GM18909 (cell line): Measurements from ENCODE around the gene C1RL.

ENCODE experiments used
- ATAC-seq: cut with Tn5 transposase; IDR thresholded peaks from one replicate; pipeline ENCODE4 v1.9.1; 2021; ENCODE audit warnings: mild to moderate bottlenecking; ENCODE audit not compliant: unreplicated experiment, poor library complexity

The C1RL gene

GRCh38 chr12:7137908-7138307 lies 28.9 kb upstream of the C1RL start:
- no peak for ATAC-seq

GRCh38 chr12:7136676-7137075 lies 27.7 kb upstream of the C1RL start:
- no peak for ATAC-seq

GRCh38 chr12:7136071-7136470 lies 27.1 kb upstream of the C1RL start:
- ATAC-seq = no peak

GRCh38 chr12:7134396-7135166 lies 25.6 kb upstream of the C1RL start:
- ATAC-seq = no peak

- ATAC-seq = no peak
These were observed 22.5 kb upstream of the C1RL start for GRCh38 chr12:7131502-7131866.

- peak; percentile 47 for ATAC-seq
These were observed 21.9 kb upstream of the C1RL start for GRCh38 chr12:7130701-7131501.

- ATAC-seq = peak; percentile 68
These were observed 21.1 kb upstream of the C1RL start, which contains the start of gene CLSTN3 for GRCh38 chr12:7129872-7130691. TSS of gene CLSTN3 (plus strand) at chr12:7130371. CDS start at chr12:7130649, 278 bp downstream.

- peak; percentile 21 for ATAC-seq
These were observed 20.4 kb upstream of the C1RL start for GRCh38 chr12:7129287-7129871.

- no peak for ATAC-seq
These were observed 19.8 kb upstream of the C1RL start, which contains the start of gene RBP5 for GRCh38 chr12:7128681-7129286. TSS of gene RBP5 (minus strand) at chr12:7128889. CDS start at chr12:7128775, 114 bp downstream.

- ATAC-seq = no peak
These were observed 19.1 kb upstream of the C1RL start for GRCh38 chr12:7127916-7128626.

- ATAC-seq = no peak
These were observed 16.7 kb upstream of the C1RL start for GRCh38 chr12:7125632-7126227.

GRCh38 chr12:7123806-7124522 lies 14.9 kb upstream of the C1RL start:
- ATAC-seq = no peak

GRCh38 chr12:7122811-7123769 lies 14.1 kb upstream of the C1RL start:
- ATAC-seq = no peak

GRCh38 chr12:7121324-7121723 lies 12.3 kb upstream of the C1RL start:
- ATAC-seq = no peak

- ATAC-seq = no peak
These were observed 11.2 kb upstream of the C1RL start for GRCh38 chr12:7120166-7120565.

GRCh38 chr12:7118881-7119280 lies 9.9 kb upstream of the C1RL start:
- ATAC-seq = no peak

GRCh38 chr12:7117670-7118069 lies 8.7 kb upstream of the C1RL start:
- no peak for ATAC-seq
